ENCODE data around the gene CCNA1.

GRCh38 chr13:36420437-36420891 lies 11.8 kb upstream of the CCNA1 start:
- peak; percentile 65 to 89 (median 78) for TF ChIP-seq CTCF (IDR thresholded peaks at IDR 0.05)
- no peak for TF ChIP-seq POLR2A (IDR thresholded peaks at IDR 0.05)
